PFSK-1 (cell line): Measurements from ENCODE around the gene LMO4.

Experiments
- FOXP2 ChIP-seq: optimal IDR thresholded peaks from 2 replicates; pipeline ENCODE3; 2011; ENCODE audit warnings: borderline replicate concordance, control low read depth, inconsistent platforms; ENCODE audit not compliant: insufficient read depth; ENCODE audit errors: extremely low read length, extremely low read depth
- POLR2AphosphoS5 ChIP-seq: IDR thresholded peaks from 2 replicates; pipeline ENCODE4 v1.6.1; 2012; ENCODE audit warnings: low read depth, mild to moderate bottlenecking, control low read depth, low read length, moderate library complexity
- SIN3A ChIP-seq: IDR thresholded peaks from 2 replicates; pipeline ENCODE4 v1.6.1; 2012; ENCODE audit warnings: mild to moderate bottlenecking, low read length, moderate library complexity, borderline replicate concordance; ENCODE audit not compliant: insufficient read depth
- TAF1 ChIP-seq: IDR thresholded peaks from 2 replicates; pipeline ENCODE4 v1.6.1; 2012; ENCODE audit warnings: low read length, control low read depth, borderline replicate concordance; ENCODE audit not compliant: insufficient read depth
- TF ChIP-seq, protein P1 (sequence below), 2 experiments: IDR thresholded peaks; 2 replicates each; pipeline versions ENCODE4 v1.6.1 to v1.8.0; 2011 to 2012; ENCODE audit warnings: low read depth in 2 of 2, low read length in 2 of 2, control low read depth in 1 of 2, inconsistent platforms in 1 of 2, mild to moderate bottlenecking in 1 of 2, moderate library complexity in 1 of 2; ENCODE audit not compliant: insufficient read depth in 1 of 2

LMO4 gene

DNA sequence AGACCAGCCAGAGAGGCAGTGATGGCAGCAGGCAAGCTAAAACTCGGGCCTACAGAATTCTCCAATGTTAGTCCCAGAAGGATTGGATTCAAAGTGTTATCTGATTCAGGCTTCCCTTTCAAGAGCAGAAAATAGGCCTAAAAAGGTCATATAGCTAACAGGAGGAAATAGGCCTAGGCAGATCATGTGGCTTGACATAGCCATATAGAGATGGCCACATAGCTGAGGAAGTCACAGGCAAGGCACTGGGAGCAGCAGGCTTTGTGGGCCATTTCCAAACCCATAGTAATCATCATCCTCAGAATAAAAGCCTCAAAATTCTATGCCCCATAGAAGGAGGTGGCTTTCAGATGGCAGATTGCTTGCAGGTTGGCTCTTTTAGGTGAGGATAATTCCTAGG lies 29.0 kb upstream of the LMO4 start:
- TF ChIP-seq FOXP2: no peak
- no peak for TF ChIP-seq SIN3A
- TF ChIP-seq POLR2AphosphoS5: no peak
- TF ChIP-seq, protein P1, sequence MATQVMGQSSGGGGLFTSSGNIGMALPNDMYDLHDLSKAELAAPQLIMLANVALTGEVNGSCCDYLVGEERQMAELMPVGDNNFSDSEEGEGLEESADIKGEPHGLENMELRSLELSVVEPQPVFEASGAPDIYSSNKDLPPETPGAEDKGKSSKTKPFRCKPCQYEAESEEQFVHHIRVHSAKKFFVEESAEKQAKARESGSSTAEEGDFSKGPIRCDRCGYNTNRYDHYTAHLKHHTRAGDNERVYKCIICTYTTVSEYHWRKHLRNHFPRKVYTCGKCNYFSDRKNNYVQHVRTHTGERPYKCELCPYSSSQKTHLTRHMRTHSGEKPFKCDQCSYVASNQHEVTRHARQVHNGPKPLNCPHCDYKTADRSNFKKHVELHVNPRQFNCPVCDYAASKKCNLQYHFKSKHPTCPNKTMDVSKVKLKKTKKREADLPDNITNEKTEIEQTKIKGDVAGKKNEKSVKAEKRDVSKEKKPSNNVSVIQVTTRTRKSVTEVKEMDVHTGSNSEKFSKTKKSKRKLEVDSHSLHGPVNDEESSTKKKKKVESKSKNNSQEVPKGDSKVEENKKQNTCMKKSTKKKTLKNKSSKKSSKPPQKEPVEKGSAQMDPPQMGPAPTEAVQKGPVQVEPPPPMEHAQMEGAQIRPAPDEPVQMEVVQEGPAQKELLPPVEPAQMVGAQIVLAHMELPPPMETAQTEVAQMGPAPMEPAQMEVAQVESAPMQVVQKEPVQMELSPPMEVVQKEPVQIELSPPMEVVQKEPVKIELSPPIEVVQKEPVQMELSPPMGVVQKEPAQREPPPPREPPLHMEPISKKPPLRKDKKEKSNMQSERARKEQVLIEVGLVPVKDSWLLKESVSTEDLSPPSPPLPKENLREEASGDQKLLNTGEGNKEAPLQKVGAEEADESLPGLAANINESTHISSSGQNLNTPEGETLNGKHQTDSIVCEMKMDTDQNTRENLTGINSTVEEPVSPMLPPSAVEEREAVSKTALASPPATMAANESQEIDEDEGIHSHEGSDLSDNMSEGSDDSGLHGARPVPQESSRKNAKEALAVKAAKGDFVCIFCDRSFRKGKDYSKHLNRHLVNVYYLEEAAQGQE (IDR thresholded peaks at IDR 0.05; ENCODE audit: insufficient read depth in 1 of 2, low read depth in 2 of 2, low read length in 2 of 2): no peak
- TF ChIP-seq TAF1: no peak

DNA sequence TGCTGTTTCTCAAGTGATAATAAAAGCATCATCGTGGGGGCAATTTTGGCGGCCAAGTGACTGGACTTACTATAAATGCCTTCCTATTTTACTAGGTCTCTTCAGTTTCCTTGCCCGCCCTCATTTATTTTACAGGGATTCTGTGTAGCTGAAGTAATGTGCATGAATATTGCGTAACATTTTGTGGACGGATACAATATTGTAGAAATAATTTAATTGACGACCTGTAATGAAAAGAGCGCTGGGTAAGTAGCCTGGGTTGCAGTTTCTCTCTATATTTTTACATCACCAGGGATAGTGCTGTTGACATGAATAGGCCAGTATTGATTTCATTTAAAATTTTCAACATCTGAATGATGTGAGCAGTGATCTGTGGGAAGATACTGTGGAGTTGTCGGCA lies 28.1 kb upstream of the LMO4 start:
- TF ChIP-seq FOXP2: no peak
- no peak for TF ChIP-seq TAF1
- TF ChIP-seq, protein P1 (IDR thresholded peaks at IDR 0.05; ENCODE audit: insufficient read depth in 1 of 2, low read depth in 2 of 2, low read length in 2 of 2): no peak
- no peak for TF ChIP-seq SIN3A
- no peak for TF ChIP-seq POLR2AphosphoS5

DNA sequence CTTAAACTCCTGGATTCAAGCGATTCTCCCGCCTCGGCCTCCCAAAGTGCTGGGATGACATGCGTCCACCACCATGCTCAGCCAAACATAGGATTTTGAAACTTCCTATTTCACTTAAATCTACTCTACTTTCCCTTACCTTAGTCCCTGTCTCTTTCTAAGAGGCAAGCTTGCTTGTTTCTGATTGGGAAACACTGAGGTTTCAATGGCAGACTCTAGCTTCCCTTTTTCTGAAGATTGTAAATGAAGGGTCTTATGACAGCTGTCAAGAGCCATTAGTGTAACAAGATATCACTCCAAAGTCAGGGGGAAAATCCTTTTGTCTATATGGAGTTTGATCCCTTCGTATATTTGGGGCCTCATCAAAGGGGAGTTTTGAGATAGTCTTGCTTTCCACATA lies 23.5 kb upstream of the LMO4 start:
- TF ChIP-seq FOXP2: no peak
- no peak for TF ChIP-seq TAF1
- no peak for TF ChIP-seq POLR2AphosphoS5
- TF ChIP-seq, protein P1 (IDR thresholded peaks at IDR 0.05; ENCODE audit: insufficient read depth in 1 of 2, low read depth in 2 of 2, low read length in 2 of 2): no peak
- no peak for TF ChIP-seq SIN3A

DNA sequence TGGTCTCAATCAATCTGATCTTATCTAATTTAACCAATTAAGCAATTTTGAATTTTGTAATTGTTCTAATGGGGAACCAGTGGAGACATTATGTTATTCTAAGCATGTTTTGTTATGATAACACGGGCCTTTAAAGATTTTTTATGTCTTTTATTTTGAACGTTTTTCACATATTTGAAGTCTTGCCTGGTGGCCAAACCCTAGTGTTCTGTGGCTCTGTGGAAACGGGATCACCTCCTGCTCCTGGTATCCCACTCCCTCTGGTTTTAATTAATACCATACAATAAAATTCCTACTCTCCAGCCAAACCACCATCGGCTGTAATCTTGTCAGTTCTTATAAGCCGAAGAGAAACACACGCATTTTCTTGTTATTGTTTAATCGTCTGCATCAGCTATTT lies 22.9 kb upstream of the LMO4 start:
- no peak for TF ChIP-seq FOXP2
- TF ChIP-seq, protein P1 (IDR thresholded peaks at IDR 0.05; ENCODE audit: insufficient read depth in 1 of 2, low read depth in 2 of 2, low read length in 2 of 2): no peak
- no peak for TF ChIP-seq TAF1
- TF ChIP-seq SIN3A: no peak
- no peak for TF ChIP-seq POLR2AphosphoS5

DNA sequence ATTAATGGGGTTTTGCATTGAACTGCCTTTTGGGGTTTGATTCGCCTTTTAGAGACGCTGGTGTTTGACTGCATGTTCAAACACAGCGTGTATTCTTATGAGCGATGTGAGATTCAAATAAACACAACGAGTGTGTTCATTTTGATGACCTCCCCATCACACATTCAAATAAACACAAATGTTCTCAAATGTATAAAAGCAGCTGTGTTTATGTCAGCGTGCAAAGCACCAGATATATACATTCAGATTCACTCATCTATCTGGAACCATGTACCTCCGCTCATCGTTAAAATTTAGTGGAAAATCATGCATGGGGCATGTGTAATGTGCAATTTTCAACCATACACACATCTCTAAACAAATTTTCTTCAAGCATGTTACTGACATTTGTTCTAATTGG lies 21.4 kb upstream of the LMO4 start:
- TF ChIP-seq FOXP2: no peak
- TF ChIP-seq TAF1: no peak
- no peak for TF ChIP-seq POLR2AphosphoS5
- no peak for TF ChIP-seq SIN3A
- TF ChIP-seq, protein P1 (IDR thresholded peaks at IDR 0.05; ENCODE audit: insufficient read depth in 1 of 2, low read depth in 2 of 2, low read length in 2 of 2): no peak
